ENCODE measurements around the gene FBXO42. TPM values are rescaled to one million over a fixed set of nuclear protein-coding genes. Genes with fewer than 3 reads are reported as not detected.

FBXO42 gene
- total and polyA plus RNA-seq, 2 donors (not counting 3 experiments of a cell fraction or from before 2014, with no cell fraction given), result 16.3 to 20.4 TPM

GRCh38 chr1:16254263-16254928 is 97.9 kb downstream of the FBXO42 start:
- DNase-seq (ENCODE audit: low read depth, low spot score) (no peak), FAIRE-seq (peak; percentile 24)
- Histone ChIP-seq H3K79me2 (ENCODE audit: control insufficient read depth, insufficient read depth, low read length) (no peaks in the 10 kb centered on the region), H3K9ac (replicated peaks; ENCODE audit: extremely low read depth, insufficient read depth, low read length) (no peak overlapping the region), H3K36me3 (ENCODE audit: control insufficient read depth in 2 of 2, extremely low read depth in 1 of 2, insufficient read depth in 2 of 2, low read length in 2 of 2) (peaks cover 12 to 20% of the 10 kb centered on the region in 2 experiments), H3K9me1 (replicated peaks; ENCODE audit: control insufficient read depth, extremely low read depth, insufficient read depth, low read length) (no peaks in the 10 kb centered on the region), H3K4me1 (ENCODE audit: control insufficient read depth, extremely low read depth, insufficient read depth, low read length) (peaks cover 8% of the 10 kb centered on the region), H4K20me1 (replicated peaks; ENCODE audit: control insufficient read depth, extremely low read depth, insufficient read depth, low read length) (no peaks in the 10 kb centered on the region), H3K27me3 (ENCODE audit: control insufficient read depth in 2 of 2, insufficient read depth in 2 of 2, low read length in 2 of 2) (no peaks in the 10 kb centered on the region), H2AFZ (ENCODE audit: low read depth, low read length) (no peak overlapping the region), H3K9me3 (replicated peaks; ENCODE audit: control insufficient read depth, insufficient read depth, low read length) (no peaks in the 10 kb centered on the region), H3K27ac (ENCODE audit: insufficient read depth, low read depth, low read length) (no peak overlapping the region), H3K4me2 (ENCODE audit: insufficient read depth, low read length) (no peak overlapping the region), H3K4me3 (replicated peaks in 1 of 3; ENCODE audit: insufficient read depth in 1 of 3, low read depth in 1 of 3, low read length in 3 of 3) (no peak overlapping the region)
- BruUV-seq (replicated peaks), result no TSS peak
- intact Hi-C loops (cut with micrococcal nuclease) (no loop called here), dilution Hi-C loops (cut with MboI; ENCODE audit: extremely low pct_ligation_motif_present, low sequenced_read_pairs) (no loop called here)
- POLR2A ChIA-PET, result no interaction called here
- CTCF ChIA-PET, result interaction anchor here (0.7 to 2.6 kb wide), 2 partner anchors 12 to 109 kb away, joined by 3 to 5 read pairs; no protein-coding TSS in a partner anchor
- TF ChIP-seq GATA2 (IDR thresholded peaks at IDR 0.05; ENCODE audit: insufficient read depth, insufficient read length, low read depth, low read length), result no peak
- no peak for TF ChIP-seq CTCF (IDR thresholded peaks at IDR 0.05; ENCODE audit: extremely low read depth in 1 of 2, insufficient read depth in 1 of 2, low read depth in 1 of 2, low read length in 2 of 2)
- no peak for TF ChIP-seq EZH2 (IDR thresholded peaks at IDR 0.05; ENCODE audit: borderline replicate concordance, low read depth, low read length, severe bottlenecking)
- no peak for TF ChIP-seq POLR2AphosphoS5 (IDR thresholded peaks at IDR 0.05; ENCODE audit: insufficient read depth, low read depth, low read length)

Data from endothelial cell of umbilical vein (primary cell).